IMR-90 (cell line): ENCODE results near the gene ACAP2. TPM values are rescaled to one million over a fixed set of nuclear protein-coding genes. Genes with fewer than 3 reads are reported as not detected.

Source experiments
- ATAC-seq: fragments of 200-7000 bp; cut with Tn5 transposase; 2 replicates; pipeline ENCODE4 v1.9.1; 2020; ENCODE audit warnings: low read depth, mild to moderate bottlenecking, moderate library complexity
- BruUV-seq: library from RNA; stranded (reverse); fragments of 400-500 nt; replicated peaks from 2 replicates; lab custom pipeline; 2021; lab: Mats Ljungman, UMichigan
- CTCF ChIA-PET: fragments of 300-600 bp; formaldehyde crosslinking; extraction: SDS; loops from one replicate; lab custom pipeline; 2021; ENCODE audit warnings: antibody characterized with exemption; lab: Yijun Ruan, JAX
- POLR2A ChIA-PET: fragments of 300-600 bp; sonication (Branson Sonifier 250); formaldehyde crosslinking; loops from one replicate; lab custom pipeline; 2022; ENCODE audit warnings: antibody characterized with exemption; ENCODE audit not compliant: unreplicated experiment; lab: Charles Lee
- DNase-seq: peaks from one replicate; pipeline ENCODE4 v3.0.0; 2013
- H2AFZ ChIP-seq: replicated peaks from 2 replicates; pipeline ENCODE3; 2013; ENCODE audit warnings: low read length, mild to moderate bottlenecking; ENCODE audit not compliant: poor library complexity
- H2AK5ac ChIP-seq: 2 replicates; pipeline ENCODE4 v1.6.1; 2013; ENCODE audit warnings: low read depth, low read length, inconsistent platforms
- H2AK9ac ChIP-seq: replicated peaks from 2 replicates; pipeline ENCODE3; 2013; ENCODE audit warnings: mild to moderate bottlenecking, low read depth, low read length, moderate library complexity; ENCODE audit not compliant: poor library complexity
- H2BK120ac ChIP-seq: 2 replicates; pipeline ENCODE4 v1.6.1; 2013; ENCODE audit warnings: low read depth, low read length, inconsistent platforms
- H2BK15ac ChIP-seq: 3 replicates; pipeline ENCODE4 v1.6.1; 2013; ENCODE audit warnings: low read depth, low read length, inconsistent platforms
- H2BK20ac ChIP-seq: 2 replicates; pipeline ENCODE4 v1.6.1; 2013; ENCODE audit warnings: low read depth, mild to moderate bottlenecking, inconsistent platforms, low read length, moderate library complexity
- H2BK5ac ChIP-seq: 2 replicates; pipeline ENCODE4 v1.6.1; 2013; ENCODE audit warnings: mild to moderate bottlenecking, low read depth, low read length, inconsistent platforms; ENCODE audit not compliant: poor library complexity, severe bottlenecking
- H3K14ac ChIP-seq: replicated peaks from 2 replicates; pipeline ENCODE4 v1.6.1; 2013; ENCODE audit warnings: low read depth, low read length, inconsistent platforms
- H3K18ac ChIP-seq: 2 replicates; pipeline ENCODE4 v1.6.1; 2013; ENCODE audit warnings: low read depth, low read length, control low read depth
- H3K23ac ChIP-seq: 2 replicates; pipeline ENCODE4 v1.6.1; 2013; ENCODE audit warnings: low read depth, low read length, inconsistent platforms
- H3K27ac ChIP-seq: 2 replicates; pipeline ENCODE4 v1.5.1; 2013; ENCODE audit warnings: mild to moderate bottlenecking, control low read depth, low read length; ENCODE audit not compliant: insufficient read depth
- H3K27me3 ChIP-seq: 2 replicates; pipeline ENCODE4 v1.6.1; 2013; ENCODE audit warnings: low read length; ENCODE audit not compliant: control insufficient read depth, insufficient read depth
- H3K36me3 ChIP-seq: 2 replicates; pipeline ENCODE4 v1.6.1; 2013; ENCODE audit warnings: low read length, mixed read lengths; ENCODE audit not compliant: control insufficient read depth, insufficient read depth
- H3K4ac ChIP-seq: 2 replicates; pipeline ENCODE4 v1.6.1; 2013; ENCODE audit warnings: low read depth, low read length, inconsistent platforms
- H3K4me1 ChIP-seq: 2 replicates; pipeline ENCODE4 v1.6.1; 2013; ENCODE audit warnings: low read length, mixed read lengths; ENCODE audit not compliant: control insufficient read depth, insufficient read depth
- H3K4me2 ChIP-seq: 2 replicates; pipeline ENCODE4 v1.6.1; 2013; ENCODE audit warnings: low read depth, mild to moderate bottlenecking, control low read depth, low read length, moderate library complexity
- H3K4me3 ChIP-seq: 2 replicates; pipeline ENCODE4 v1.5.1; 2013; ENCODE audit warnings: low read depth, mild to moderate bottlenecking, control low read depth, low read length, moderate library complexity; ENCODE audit not compliant: insufficient read depth
- H3K56ac ChIP-seq: 2 replicates; pipeline ENCODE4 v1.6.1; 2013; ENCODE audit warnings: low read length, inconsistent platforms; ENCODE audit not compliant: insufficient read depth; ENCODE audit errors: extremely low read depth
- H3K79me1 ChIP-seq, 2 experiments: 2 replicates each; pipeline ENCODE4 v1.6.1; 2013; ENCODE audit warnings: low read length in 2 of 2, inconsistent platforms in 1 of 2, low read depth in 1 of 2
- H3K9ac ChIP-seq: 2 replicates; pipeline ENCODE4 v1.6.1; 2013; ENCODE audit warnings: low read depth, low read length, control low read depth
- H3K9me1 ChIP-seq: 2 replicates; pipeline ENCODE4 v1.6.1; 2013; ENCODE audit warnings: low read length, inconsistent platforms; ENCODE audit not compliant: insufficient read depth
- H3K9me3 ChIP-seq: 2 replicates; pipeline ENCODE4 v1.6.1; 2013; ENCODE audit warnings: low read length; ENCODE audit not compliant: control insufficient read depth, insufficient read depth
- H4K20me1 ChIP-seq: 2 replicates; pipeline ENCODE4 v1.6.1; 2013; ENCODE audit warnings: low read length, inconsistent platforms; ENCODE audit not compliant: insufficient read depth
- H4K5ac ChIP-seq: 2 replicates; pipeline ENCODE4 v1.6.1; 2013; ENCODE audit warnings: mild to moderate bottlenecking, low read depth, low read length, control low read depth
- H4K8ac ChIP-seq, 2 experiments: 2 replicates each; pipeline ENCODE4 v1.6.1; 2013; ENCODE audit warnings: low read depth in 2 of 2, low read length in 2 of 2, control low read depth in 1 of 2, inconsistent platforms in 1 of 2
- H4K91ac ChIP-seq: 2 replicates; pipeline ENCODE4 v1.6.1; 2013; ENCODE audit warnings: low read depth, low read length, inconsistent platforms; ENCODE audit not compliant: insufficient read depth
- BHLHE40 ChIP-seq: fragments of 150-350 bp; IDR thresholded peaks from 2 replicates; pipeline ENCODE4 v1.6.1; 2016; ENCODE audit warnings: mild to moderate bottlenecking, low read depth, low read length
- CEBPB ChIP-seq: IDR thresholded peaks from 2 replicates; pipeline ENCODE4 v1.6.1; 2012; ENCODE audit warnings: low read depth, low read length, improper control_type of control experiment
- FOS ChIP-seq: fragments of 150-350 bp; IDR thresholded peaks from 2 replicates; pipeline ENCODE4 v1.6.1; 2016; ENCODE audit warnings: low read depth, low read length
- RAD21 ChIP-seq: IDR thresholded peaks from 2 replicates; pipeline ENCODE4 v1.6.1; 2012; ENCODE audit warnings: low read length, improper control_type of control experiment
- RFX5 ChIP-seq: IDR thresholded peaks from 2 replicates; pipeline ENCODE4 v1.8.0; 2012; ENCODE audit warnings: low read depth, mild to moderate bottlenecking, low read length, moderate library complexity
- SMC3 ChIP-seq: fragments of 150-350 bp; IDR thresholded peaks from 2 replicates; pipeline ENCODE4 v1.6.1; 2016; ENCODE audit warnings: low read depth, mild to moderate bottlenecking, antibody characterized with exemption, low read length, moderate library complexity
- WGBS, 2 experiments: methylation state at CpG; one replicate each; pipeline versions ENCODE4 v1.1.5 to v1.1.7; 2013; ENCODE audit warnings: missing lambda C conversion rate in 2 of 2; ENCODE audit not compliant: insufficient read length in 1 of 2; ENCODE audit errors: extremely low coverage in 2 of 2; 5-methylcytosine and 5-hydroxymethylcytosine counted together
- dilution Hi-C: fragments of 300-500 bp; cut with HindIII; formaldehyde crosslinking; loops from one replicate; pipeline ENCODE4 v1.14.3; 2018; ENCODE audit warnings: low sequenced_read_pairs; ENCODE audit not compliant: unreplicated experiment
- in situ Hi-C: fragments of 300-500 bp; cut with MboI; formaldehyde crosslinking; loops from 3 replicates; pipeline ENCODE4 v1.14.3; 2019; ENCODE audit warnings: low sequenced_read_pairs, inconsistent platforms, mixed read lengths
- intact Hi-C: fragments of 100-400 bp; cut with micrococcal nuclease; formaldehyde crosslinking; loops from 2 replicates; pipeline ENCODE4 v1.10.0; 2022
- polyA plus RNA-seq, 3 experiments: library from polyadenylated mRNA; depleted of rRNA; stranded (reverse); fragments of >200 nt; gene quantifications; 2 replicates each; pipeline ENCODE4 v1.2.3, GENCODE V29; 2012; ENCODE audit warnings: low replicate concordance in 1 of 3
- total RNA-seq: library from RNA; depleted of rRNA; stranded (reverse); fragments of >200 nt; gene quantifications from 2 replicates; pipeline ENCODE4 v1.2.3, GENCODE V29; 2012

ACAP2 gene
- total and polyA plus RNA-seq, 2 of the 4 experiments (the other 2 are of a cell fraction), result 11.9 to 35.1 TPM

- Histone ChIP-seq H3K4me2 (no peak overlapping the region), H3K27ac (no peak overlapping the region), H2BK120ac (no peak overlapping the region), H3K4me3 (no peak overlapping the region), H3K36me3 (peaks cover 18% of the 10 kb centered on the region), H2BK5ac (no peak overlapping the region), H3K9ac (no peak overlapping the region), H3K18ac (no peak overlapping the region), H3K23ac (no peak overlapping the region), H2AK9ac (no peak overlapping the region), H3K9me1 (peaks cover 3% of the 10 kb centered on the region; the same call in 1 of the 2 replicates), H3K9me3 (peaks cover 3% of the 10 kb centered on the region; the same call in 1 of the 2 replicates), H2AFZ (no peak overlapping the region), H3K79me1 (no peaks in the 10 kb centered on the region; a peak in 1 of 4 replicates), H3K56ac (no peak overlapping the region), H4K5ac (no peak overlapping the region), H3K4me1 (no peaks in the 10 kb centered on the region), H3K14ac (no peak overlapping the region), H4K91ac (no peak overlapping the region), H3K27me3 (no peaks in the 10 kb centered on the region), H2BK15ac (no peak overlapping the region), H4K8ac (no peak overlapping the region), H4K20me1 (no peaks in the 10 kb centered on the region), H3K4ac (no peak overlapping the region), H2BK20ac (no peak overlapping the region), H2AK5ac (no peak overlapping the region)
- intact Hi-C loops (no loop called here), in situ Hi-C loops (no loop called here), dilution Hi-C loops (no loop called here)
- ChIA-PET CTCF (no interaction called here), POLR2A (no interaction called here)
- BruUV-seq, result no TSS peak
- WGBS, 2 experiments, result 80% methylated on average over 1 of the region's 5 CpGs; no CpG with 5 or more reads in 1 of the 2 experiments
- TF ChIP-seq RFX5 (no peak), RAD21 (no peak), CEBPB (no peak), BHLHE40 (no peak), FOS (no peak), SMC3 (no peak)
- ATAC-seq (no peak), DNase-seq (no peak)
Observed at GRCh38 chr3:195319060-195319459, 123.8 kb downstream of the ACAP2 start.
